Fibroblast of skin of abdomen (primary cell): ENCODE results near the gene EPB42. TPM values are rescaled to one million over a fixed set of nuclear protein-coding genes. Genes with fewer than 3 reads are reported as not detected.

Source experiments
- DNase-seq: peaks from one replicate; pipeline ENCODE4 v3.0.0-alpha.2; 2013
- polyA plus RNA-seq, 2 experiments: library from polyadenylated mRNA; unstranded; fragments of 120-200 nt; gene quantifications; one replicate each; pipeline ENCODE4 v1.2.1, GENCODE V29; 2013; ENCODE audit not compliant: insufficient read length in 2 of 2

The EPB42 gene
- polyA plus RNA-seq (2013, experiment 1 of 2; ENCODE audit: insufficient read length): not detected
- polyA plus RNA-seq (2013, experiment 2 of 2; ENCODE audit: insufficient read length): not detected

- no peak for DNase-seq
Observed at GRCh38 chr15:43220991-43221403, at the start of gene EPB42. Gene EPB42, minus strand, starts transcription at chr15:43221018. Its CDS starts 193 bp downstream, at chr15:43220825.

GRCh38 chr15:43270113-43270665 lies 49.4 kb upstream of the EPB42 start:
- no peak for DNase-seq

- DNase-seq: peak; percentile 4
Observed at GRCh38 chr15:43268111-43269105, 47.6 kb upstream of the EPB42 start.

- no peak for DNase-seq
Observed at GRCh38 chr15:43267439-43267838, 46.6 kb upstream of the EPB42 start.

GRCh38 chr15:43266834-43267233 lies 46.0 kb upstream of the EPB42 start, which contains the start of gene TGM5:
Gene TGM5, minus strand, starts transcription at chr15:43266928. Its CDS starts 79 bp downstream, at chr15:43266849.
- DNase-seq: no peak

- no peak for DNase-seq
Observed at GRCh38 chr15:43266386-43266785, 45.6 kb upstream of the EPB42 start.

GRCh38 chr15:43260011-43260615 lies 39.3 kb upstream of the EPB42 start:
- no peak for DNase-seq

GRCh38 chr15:43258781-43259180 lies 38.0 kb upstream of the EPB42 start:
- no peak for DNase-seq

GRCh38 chr15:43256341-43256740 lies 35.5 kb upstream of the EPB42 start:
- DNase-seq: no peak

GRCh38 chr15:43255376-43255775 lies 34.6 kb upstream of the EPB42 start:
- DNase-seq: no peak

GRCh38 chr15:43253431-43254403 lies 32.9 kb upstream of the EPB42 start:
- DNase-seq: no peak

- no peak for DNase-seq
Observed at GRCh38 chr15:43251871-43252250, 31.0 kb upstream of the EPB42 start.

GRCh38 chr15:43251185-43251870 lies 30.5 kb upstream of the EPB42 start:
- no peak for DNase-seq

- no peak for DNase-seq
Observed at GRCh38 chr15:43250785-43251184, 30.0 kb upstream of the EPB42 start.

- DNase-seq: peak; percentile 85
Observed at GRCh38 chr15:43249699-43250203, 28.9 kb upstream of the EPB42 start.

GRCh38 chr15:43249236-43249635 lies 28.4 kb upstream of the EPB42 start:
- DNase-seq: peak; percentile 2

- no peak for DNase-seq
Observed at GRCh38 chr15:43246261-43246774, 25.5 kb upstream of the EPB42 start.

GRCh38 chr15:43244092-43244491 lies 23.3 kb upstream of the EPB42 start:
- no peak for DNase-seq

GRCh38 chr15:43243020-43243645 lies 22.3 kb upstream of the EPB42 start:
- DNase-seq: no peak

- DNase-seq: no peak
Observed at GRCh38 chr15:43242616-43243015, 21.8 kb upstream of the EPB42 start.
